Measurements from ENCODE around the gene GIGYF2. TPM values are rescaled to one million over a fixed set of nuclear protein-coding genes. Genes with fewer than 3 reads are reported as not detected.
A peak's percentile ranks its signal among the peaks of the same experiment; 100 is the strongest.

The GIGYF2 gene
- polyA plus RNA-seq, 1 donor, result 63.4 TPM

- Histone ChIP-seq H3K36me3 (ENCODE audit: control insufficient read depth, insufficient read depth, low read length) (no peaks in the 10 kb centered on the region), H3K27me3 (ENCODE audit: control insufficient read depth, insufficient read depth, low read length) (peaks cover 4% of the 10 kb centered on the region), H3K9me3 (ENCODE audit: control insufficient read depth, low read depth, low read length) (no peaks in the 10 kb centered on the region), H3K27ac (ENCODE audit: low read length) (no peak overlapping the region), H3K4me1 (ENCODE audit: control insufficient read depth, insufficient read depth, low read length) (peaks cover 41% of the 10 kb centered on the region), H3K4me3 (ENCODE audit: low read length) (no peak overlapping the region)
- no peak for DNase-seq
- no CpG with 5 or more reads among the region's 15 CpGs for WGBS (ENCODE audit: insufficient coverage, low lambda C conversion rate)
Measured at GRCh38 chr2:232871418-232871834, 174.3 kb downstream of the GIGYF2 start.

GRCh38 chr2:232871835-232872736, 175.0 kb downstream of the GIGYF2 start:
- 100% methylated on average over 1 of the region's 22 CpGs for WGBS (ENCODE audit: insufficient coverage, low lambda C conversion rate)
- Histone ChIP-seq H3K27ac (ENCODE audit: low read length) (no peak overlapping the region), H3K9me3 (ENCODE audit: control insufficient read depth, low read depth, low read length) (no peaks in the 10 kb centered on the region), H3K36me3 (ENCODE audit: control insufficient read depth, insufficient read depth, low read length) (no peaks in the 10 kb centered on the region), H3K4me1 (ENCODE audit: control insufficient read depth, insufficient read depth, low read length) (peaks cover 41% of the 10 kb centered on the region), H3K27me3 (ENCODE audit: control insufficient read depth, insufficient read depth, low read length) (peaks cover 4% of the 10 kb centered on the region), H3K4me3 (ENCODE audit: low read length) (no peak overlapping the region)
- DNase-seq, result no peak

GRCh38 chr2:232872826-232873225, 175.7 kb downstream of the GIGYF2 start:
- H3K4me1 ChIP-seq (ENCODE audit: control insufficient read depth, insufficient read depth, low read length), result peaks cover 45% of the 10 kb centered on the region
- H3K36me3 ChIP-seq (ENCODE audit: control insufficient read depth, insufficient read depth, low read length), result no peaks in the 10 kb centered on the region
- H3K9me3 ChIP-seq (ENCODE audit: control insufficient read depth, low read depth, low read length), result no peaks in the 10 kb centered on the region
- DNase-seq, result no peak
- peak overlapping the region; percentile 96 for H3K27ac ChIP-seq (ENCODE audit: low read length)
- WGBS (ENCODE audit: insufficient coverage, low lambda C conversion rate), result no CpG with 5 or more reads among the region's 9 CpGs
- no peak overlapping the region for H3K4me3 ChIP-seq (ENCODE audit: low read length)
- peaks cover 4% of the 10 kb centered on the region for H3K27me3 ChIP-seq (ENCODE audit: control insufficient read depth, insufficient read depth, low read length)

GRCh38 chr2:232873292-232873908, 176.3 kb downstream of the GIGYF2 start:
- Histone ChIP-seq H3K4me1 (ENCODE audit: control insufficient read depth, insufficient read depth, low read length) (peaks cover 45% of the 10 kb centered on the region), H3K4me3 (ENCODE audit: low read length) (no peak overlapping the region), H3K36me3 (ENCODE audit: control insufficient read depth, insufficient read depth, low read length) (no peaks in the 10 kb centered on the region), H3K27me3 (ENCODE audit: control insufficient read depth, insufficient read depth, low read length) (peaks cover 4% of the 10 kb centered on the region), H3K9me3 (ENCODE audit: control insufficient read depth, low read depth, low read length) (no peaks in the 10 kb centered on the region), H3K27ac (ENCODE audit: low read length) (peak overlapping the region; percentile 96)
- no CpG with 5 or more reads among the region's 14 CpGs for WGBS (ENCODE audit: insufficient coverage, low lambda C conversion rate)
- no peak for DNase-seq

GRCh38 chr2:232873909-232874641, 176.9 kb downstream of the GIGYF2 start:
- DNase-seq, result peak; percentile 82 to 93
- Histone ChIP-seq H3K9me3 (ENCODE audit: control insufficient read depth, low read depth, low read length) (no peaks in the 10 kb centered on the region), H3K27ac (ENCODE audit: low read length) (peak overlapping the region; percentile 96), H3K36me3 (ENCODE audit: control insufficient read depth, insufficient read depth, low read length) (no peaks in the 10 kb centered on the region), H3K4me1 (ENCODE audit: control insufficient read depth, insufficient read depth, low read length) (peaks cover 45% of the 10 kb centered on the region), H3K27me3 (ENCODE audit: control insufficient read depth, insufficient read depth, low read length) (peaks cover 4% of the 10 kb centered on the region), H3K4me3 (ENCODE audit: low read length) (no peak overlapping the region)
- WGBS (ENCODE audit: insufficient coverage, low lambda C conversion rate), result no CpG with 5 or more reads among the region's 6 CpGs

GRCh38 chr2:232874677-232875223, 177.6 kb downstream of the GIGYF2 start:
- Histone ChIP-seq H3K36me3 (ENCODE audit: control insufficient read depth, insufficient read depth, low read length) (no peaks in the 10 kb centered on the region), H3K4me3 (ENCODE audit: low read length) (no peak overlapping the region), H3K9me3 (ENCODE audit: control insufficient read depth, low read depth, low read length) (no peaks in the 10 kb centered on the region), H3K4me1 (ENCODE audit: control insufficient read depth, insufficient read depth, low read length) (peaks cover 45% of the 10 kb centered on the region), H3K27ac (ENCODE audit: low read length) (peak overlapping the region; percentile 96), H3K27me3 (ENCODE audit: control insufficient read depth, insufficient read depth, low read length) (peaks cover 4% of the 10 kb centered on the region)
- DNase-seq, result no peak
- WGBS (ENCODE audit: insufficient coverage, low lambda C conversion rate), result no CpG with 5 or more reads among the region's 16 CpGs

GRCh38 chr2:232875256-232876121, 178.4 kb downstream of the GIGYF2 start:
- no peaks in the 10 kb centered on the region for H3K36me3 ChIP-seq (ENCODE audit: control insufficient read depth, insufficient read depth, low read length)
- H3K4me3 ChIP-seq (ENCODE audit: low read length), result peak overlapping the region; percentile 81
- H3K4me1 ChIP-seq (ENCODE audit: control insufficient read depth, insufficient read depth, low read length), result peaks cover 45% of the 10 kb centered on the region
- peaks cover 4% of the 10 kb centered on the region for H3K27me3 ChIP-seq (ENCODE audit: control insufficient read depth, insufficient read depth, low read length)
- no peaks in the 10 kb centered on the region for H3K9me3 ChIP-seq (ENCODE audit: control insufficient read depth, low read depth, low read length)
- WGBS (ENCODE audit: insufficient coverage, low lambda C conversion rate), result no CpG with 5 or more reads among the region's 37 CpGs
- H3K27ac ChIP-seq (ENCODE audit: low read length), result peak overlapping the region; percentile 96
- peak in 1 of 2 donors; percentile 60 for DNase-seq

GRCh38 chr2:232876161-232876977, 179.2 kb downstream of the GIGYF2 start:
- peak; percentile 61 to 86 for DNase-seq
- H3K4me3 ChIP-seq (ENCODE audit: low read length), result peak overlapping the region; percentile 81
- peaks cover 44% of the 10 kb centered on the region for H3K4me1 ChIP-seq (ENCODE audit: control insufficient read depth, insufficient read depth, low read length)
- H3K27me3 ChIP-seq (ENCODE audit: control insufficient read depth, insufficient read depth, low read length), result peaks cover 4% of the 10 kb centered on the region
- no peaks in the 10 kb centered on the region for H3K9me3 ChIP-seq (ENCODE audit: control insufficient read depth, low read depth, low read length)
- H3K27ac ChIP-seq (ENCODE audit: low read length), result peak overlapping the region; percentile 61
- no peaks in the 10 kb centered on the region for H3K36me3 ChIP-seq (ENCODE audit: control insufficient read depth, insufficient read depth, low read length)
- WGBS (ENCODE audit: insufficient coverage, low lambda C conversion rate), result no CpG with 5 or more reads among the region's 119 CpGs

- peak in 1 of 2 donors; percentile 62 for DNase-seq
- peaks cover 4% of the 10 kb centered on the region for H3K27me3 ChIP-seq (ENCODE audit: control insufficient read depth, insufficient read depth, low read length)
- H3K9me3 ChIP-seq (ENCODE audit: control insufficient read depth, low read depth, low read length), result no peaks in the 10 kb centered on the region
- no CpG with 5 or more reads among the region's 21 CpGs for WGBS (ENCODE audit: insufficient coverage, low lambda C conversion rate)
- H3K4me3 ChIP-seq (ENCODE audit: low read length), result peak overlapping the region; percentile 62
- H3K4me1 ChIP-seq (ENCODE audit: control insufficient read depth, insufficient read depth, low read length), result peaks cover 38% of the 10 kb centered on the region
- H3K27ac ChIP-seq (ENCODE audit: low read length), result peak overlapping the region; percentile 19
- no peaks in the 10 kb centered on the region for H3K36me3 ChIP-seq (ENCODE audit: control insufficient read depth, insufficient read depth, low read length)
Measured at GRCh38 chr2:232876978-232877441, 179.9 kb downstream of the GIGYF2 start.

All from large intestine (tissue), 3 donors.